H1 (cell line): ENCODE measurements around the gene ALDH1B1. TPM values are rescaled to one million over a fixed set of nuclear protein-coding genes. Genes with fewer than 3 reads are reported as not detected.

Experiments used
- CTCF ChIA-PET: fragments of 300-600 bp; sonication (Branson Sonifier 250); formaldehyde crosslinking; loops from one replicate; lab custom pipeline; 2021; ENCODE audit not compliant: partially characterized antibody; lab: Charles Lee
- POLR2A ChIA-PET: fragments of 300-600 bp; sonication (Branson Sonifier 250); formaldehyde crosslinking; loops from one replicate; lab custom pipeline; 2021; ENCODE audit warnings: inconsistent platforms; ENCODE audit not compliant: partially characterized antibody; lab: Charles Lee
- DNase-seq, 2 experiments: peaks; one replicate each; pipeline versions ENCODE4 v3.0.0 to v3.0.0-alpha.2; 2010 to 2022; ENCODE audit warnings: low spot score in 2 of 2, low read depth in 1 of 2, mixed read lengths in 1 of 2
- FAIRE-seq: peaks from 2 replicates; lab custom pipeline; 2011; peaks lifted over from hg19 to GRCh38; lab: Jason Lieb, UNC
- H2AFZ ChIP-seq: 2 replicates; pipeline ENCODE4 v1.8.1; 2012; ENCODE audit warnings: low read length, inconsistent platforms
- H2AK5ac ChIP-seq: 2 replicates; pipeline ENCODE4 v1.6.1; 2013; ENCODE audit warnings: low read depth, low read length
- H2BK120ac ChIP-seq: replicated peaks from 2 replicates; pipeline ENCODE3; 2013; ENCODE audit warnings: low read depth, low read length, inconsistent platforms
- H2BK12ac ChIP-seq: 2 replicates; pipeline ENCODE4 v1.6.1; 2013; ENCODE audit warnings: low read depth, low read length
- H2BK15ac ChIP-seq: 2 replicates; pipeline ENCODE4 v1.6.1; 2013; ENCODE audit warnings: low read length
- H2BK20ac ChIP-seq: 2 replicates; pipeline ENCODE4 v1.6.1; 2013; ENCODE audit warnings: low read length
- H2BK5ac ChIP-seq: 2 replicates; pipeline ENCODE4 v1.6.1; 2013; ENCODE audit warnings: low read depth, low read length
- H3K14ac ChIP-seq: 2 replicates; pipeline ENCODE4 v1.6.1; 2013; ENCODE audit warnings: inconsistent platforms; ENCODE audit not compliant: insufficient read length
- H3K18ac ChIP-seq: 2 replicates; pipeline ENCODE4 v1.6.1; 2013; ENCODE audit warnings: low read length; ENCODE audit errors: extremely low read depth
- H3K23ac ChIP-seq: 2 replicates; pipeline ENCODE4 v1.6.1; 2013; ENCODE audit warnings: inconsistent platforms; ENCODE audit not compliant: insufficient read length
- H3K23me2 ChIP-seq: 2 replicates; pipeline ENCODE4 v1.6.1; 2013; ENCODE audit warnings: low read depth, low read length
- H3K27ac ChIP-seq: 2 replicates; pipeline ENCODE4 v1.6.1; 2011; ENCODE audit warnings: low read depth, low read length, inconsistent platforms
- H3K27me3 ChIP-seq, 4 experiments: replicated peaks in 1 of 4; 1 replicate in 1 of 4; 2 replicates in 3 of 4; pipeline versions ENCODE4 v1.6.1 to v1.8.1; 2011 to 2013; ENCODE audit warnings: low read length in 3 of 4, mild to moderate bottlenecking in 3 of 4, inconsistent platforms in 2 of 4, mixed read lengths in 2 of 4, moderate library complexity in 1 of 4; ENCODE audit not compliant: control insufficient read depth in 3 of 4, insufficient read depth in 3 of 4; ENCODE audit errors: extremely low read depth in 1 of 4
- H3K36me3 ChIP-seq, 4 experiments: 2 replicates each; pipeline versions ENCODE4 v1.6.1 to v1.8.1; 2011 to 2013; ENCODE audit warnings: mild to moderate bottlenecking in 4 of 4, low read length in 3 of 4, moderate library complexity in 2 of 4, control low read depth in 1 of 4, inconsistent platforms in 1 of 4; ENCODE audit not compliant: insufficient read depth in 4 of 4, control insufficient read depth in 2 of 4
- H3K4ac ChIP-seq: replicated peaks from 2 replicates; pipeline ENCODE3; 2013; ENCODE audit warnings: low read length, low read depth, mixed read lengths, inconsistent platforms; ENCODE audit not compliant: insufficient read length
- H3K4me1 ChIP-seq, 4 experiments: replicated peaks in 1 of 4; 1 replicate in 1 of 4; 2 replicates in 3 of 4; pipeline versions ENCODE4 v1.6.1 to v1.8.1; 2011 to 2013; ENCODE audit warnings: low read length in 3 of 4, inconsistent platforms in 2 of 4, mixed read lengths in 1 of 4; ENCODE audit not compliant: insufficient read depth in 4 of 4, control insufficient read depth in 3 of 4
- H3K4me2 ChIP-seq, 2 experiments: 2 replicates each; pipeline versions ENCODE4 v1.6.1 to v1.8.1; 2011 to 2013; ENCODE audit warnings: low read depth in 2 of 2, low read length in 2 of 2, control low read depth in 1 of 2, inconsistent platforms in 1 of 2, mild to moderate bottlenecking in 1 of 2; ENCODE audit not compliant: insufficient read depth in 1 of 2
- H3K4me3 ChIP-seq, 4 experiments: fragments of 200-600, 300-600 bp in 1 of 4; sonication (generic), shearing (Covaris generic), sonication (Bioruptor Twin) in 1 of 4; 2 replicates each; pipeline versions ENCODE4 v1.5.1 to v1.8.1; 2011 to 2016; ENCODE audit warnings: low read length in 4 of 4, low read depth in 3 of 4, control low read depth in 2 of 4, inconsistent platforms in 2 of 4, mild to moderate bottlenecking in 2 of 4, mixed read lengths in 1 of 4, moderate library complexity in 1 of 4; ENCODE audit not compliant: insufficient read depth in 2 of 4; ENCODE audit errors: extremely low read depth in 1 of 4
- H3K56ac ChIP-seq: replicated peaks from 2 replicates; pipeline ENCODE3; 2013; ENCODE audit warnings: low read depth, mild to moderate bottlenecking, mixed read lengths, low read length, inconsistent platforms; ENCODE audit not compliant: insufficient read length
- H3K79me1 ChIP-seq: 2 replicates; pipeline ENCODE4 v1.6.1; 2013; ENCODE audit warnings: low read depth, low read length, control low read depth
- H3K79me2 ChIP-seq, 2 experiments: 2 replicates each; pipeline versions ENCODE4 v1.6.1 to v1.8.1; 2012 to 2013; ENCODE audit warnings: low read length in 2 of 2, mild to moderate bottlenecking in 2 of 2, inconsistent platforms in 1 of 2; ENCODE audit not compliant: insufficient read depth in 2 of 2, control insufficient read depth in 1 of 2
- H3K9ac ChIP-seq, 4 experiments: replicated peaks in 1 of 4; 1 replicate in 1 of 4; 2 replicates in 3 of 4; pipeline versions ENCODE4 v1.6.1 to v1.8.1; 2011 to 2013; ENCODE audit warnings: low read depth in 3 of 4, low read length in 3 of 4, control low read depth in 2 of 4, mild to moderate bottlenecking in 2 of 4, moderate library complexity in 2 of 4, inconsistent platforms in 1 of 4; ENCODE audit errors: extremely low read depth in 1 of 4
- H3K9me3 ChIP-seq, 2 experiments: 2 replicates each; pipeline versions ENCODE4 v1.6.1 to v1.8.1; 2012 to 2013; ENCODE audit warnings: mild to moderate bottlenecking in 2 of 2, moderate library complexity in 2 of 2, control low read depth in 1 of 2, inconsistent platforms in 1 of 2, low read depth in 1 of 2, low read length in 1 of 2, mixed read lengths in 1 of 2; ENCODE audit not compliant: insufficient read depth in 2 of 2
- H4K20me1 ChIP-seq, 2 experiments: replicated peaks in 1 of 2; 2 replicates each; pipeline versions ENCODE3 to v1.8.1; 2011 to 2013; ENCODE audit warnings: inconsistent platforms in 2 of 2, low read length in 2 of 2, mild to moderate bottlenecking in 1 of 2; ENCODE audit not compliant: insufficient read depth in 2 of 2, control insufficient read depth in 1 of 2
- H4K5ac ChIP-seq: 2 replicates; pipeline ENCODE4 v1.6.1; 2013; ENCODE audit warnings: low read length, low read depth, mixed read lengths, inconsistent platforms; ENCODE audit not compliant: insufficient read length
- H4K8ac ChIP-seq: 2 replicates; pipeline ENCODE4 v1.8.0; 2013; ENCODE audit warnings: mild to moderate bottlenecking, moderate library complexity, low read length, inconsistent platforms; ENCODE audit not compliant: insufficient read depth; ENCODE audit errors: extremely low read depth
- H4K91ac ChIP-seq: replicated peaks from 2 replicates; pipeline ENCODE3; 2013; ENCODE audit warnings: low read length, mixed read lengths, inconsistent platforms; ENCODE audit not compliant: insufficient read length
- KDM4A ChIP-seq: IDR thresholded peaks from one replicate; pipeline ENCODE4 v1.7.1; 2012; ENCODE audit warnings: low read depth, mild to moderate bottlenecking, moderate library complexity, low read length, inconsistent platforms; ENCODE audit not compliant: severe bottlenecking
- POLR2A ChIP-seq, 2 experiments: IDR thresholded peaks; 1 replicate in 1 of 2; 2 replicates in 1 of 2; pipeline ENCODE4 v1.6.1; 2011; ENCODE audit warnings: low read depth in 2 of 2, low read length in 2 of 2, mild to moderate bottlenecking in 2 of 2; ENCODE audit errors: control extremely low read depth in 1 of 2
- WGBS, 2 experiments: shearing (Covaris generic) in 1 of 2; methylation state at CpG; one replicate each; pipeline versions ENCODE4 v1.1.6 to v1.1.7; 2013 to 2015; ENCODE audit warnings: low lambda C conversion rate in 2 of 2, mixed read lengths in 2 of 2, inconsistent platforms in 1 of 2, low coverage in 1 of 2, missing lambda C conversion rate in 1 of 2; ENCODE audit not compliant: insufficient replicate concordance in 2 of 2, insufficient coverage in 1 of 2, insufficient read length in 1 of 2; ENCODE audit errors: extremely low coverage in 1 of 2, missing lambda C conversion rate in 1 of 2; 5-methylcytosine and 5-hydroxymethylcytosine counted together
- polyA plus RNA-seq, 7 experiments: library from polyadenylated mRNA; depleted of rRNA in 3 of 7; stranded (reverse) in 5 of 7; unstranded in 2 of 7; fragments of >200 nt in 5 of 7; fragments of 200-250 nt in 2 of 7; gene quantifications; 1 replicate in 5 of 7; 2 replicates in 1 of 7; 4 replicates in 1 of 7; pipeline versions ENCODE4 v1.2.1 to v1.2.3, GENCODE V29; 2011 to 2013; ENCODE audit warnings: missing spikeins in 2 of 7, mixed read lengths in 2 of 7
- total RNA-seq: library from RNA; stranded (reverse); fragmentation: NEBNext Ultra II Directional; extraction: Animal tissue kit (Norgen Biotek cat#: 25700); gene quantifications from 2 replicates; pipeline ENCODE4 v1.2.1, GENCODE V29; 2021

Gene ALDH1B1
- total and polyA plus RNA-seq, 2 of the 8 experiments (the other 6 are each of a cell fraction or from before 2014, with no cell fraction given) = 41.6 to 78.7 TPM

- no peak overlapping the region for H3K56ac ChIP-seq
- H3K9me3 ChIP-seq = no peaks in the 10 kb centered on the region
- no peak overlapping the region; the same call in 1 of the 2 replicates for H3K27ac ChIP-seq
- H2BK15ac ChIP-seq = no peak overlapping the region
- H3K4me2 ChIP-seq = peak overlapping the region in 1 of 2 experiments; percentile 96; a peak in 1 of 4 replicates
- H3K4ac ChIP-seq = no peak overlapping the region
- H3K27me3 ChIP-seq = 0 out of 7 replicates have a peak, but pooled peaks cover 0 to 5% (median 0%) of the 10 kb centered on the region in 4 experiments
- FAIRE-seq (no peak), DNase-seq (no peak)
- H4K20me1 ChIP-seq = peaks cover 1 to 5% of the 10 kb centered on the region in 2 experiments
- ChIA-PET POLR2A (interaction anchor here (1.4 kb wide), 1 partner anchor 15 kb away, joined by 3 read pairs; no protein-coding TSS in a partner anchor), CTCF (interaction anchor here (0.7 to 1.1 kb wide), 2 partner anchors 38 to 334 kb away, joined by 3 read pairs; no protein-coding TSS in a partner anchor)
- H2AFZ ChIP-seq = no peak overlapping the region
- H3K79me2 ChIP-seq = peaks cover 0 to 37% of the 10 kb centered on the region in 2 experiments; a peak in 2 of 4 replicates
- peaks cover 18% of the 10 kb centered on the region for H3K79me1 ChIP-seq
- no peak overlapping the region for H3K18ac ChIP-seq
- no peak overlapping the region for H3K4me3 ChIP-seq
- no peak overlapping the region for H4K91ac ChIP-seq
- H4K8ac ChIP-seq = no peak overlapping the region; the same call in 1 of the 2 replicates
- no peak overlapping the region for H3K9ac ChIP-seq
- H2AK5ac ChIP-seq = no peak overlapping the region
- H3K23me2 ChIP-seq = peaks cover 9% of the 10 kb centered on the region; the same call in 1 of the 2 replicates
- H4K5ac ChIP-seq = no peak overlapping the region
- no peak overlapping the region for H3K14ac ChIP-seq
- WGBS, 2 experiments = 93% methylated on average over 9 of the region's 9 CpGs; no CpG with 5 or more reads in 1 of the 2 experiments
- H3K4me1 ChIP-seq = peaks cover 0 to 6% (median 4%) of the 10 kb centered on the region in 4 experiments; a peak in 3 of 7 replicates
- H2BK120ac ChIP-seq = no peak overlapping the region
- no peak overlapping the region for H3K23ac ChIP-seq
- no peak overlapping the region for H2BK20ac ChIP-seq
- H2BK5ac ChIP-seq = no peak overlapping the region
- no peak overlapping the region for H2BK12ac ChIP-seq
- H3K36me3 ChIP-seq = peaks cover 15 to 43% (median 23%) of the 10 kb centered on the region in 4 experiments; a peak in 7 of 8 replicates
- TF ChIP-seq KDM4A = no peak
- TF ChIP-seq POLR2A (IDR thresholded peaks at IDR 0.05; ENCODE audit: control extremely low read depth in 1 of 2, low read depth in 2 of 2, low read length in 2 of 2) = no peak
Observed at GRCh38 chr9:38394416-38394815, 1.9 kb downstream of the ALDH1B1 start.
